Muscle of leg (tissue), 11 donors: ENCODE data around the gene MRPL49. TPM values are rescaled to one million over a fixed set of nuclear protein-coding genes. Genes with fewer than 3 reads are reported as not detected.
"Not testable (repeated sequence)": the region's sequence is repeated elsewhere in the genome, so short reads cannot be mapped to it uniquely, and the experiment has no call there.

Experiments used
- DNase-seq: peaks from one replicate; pipeline ENCODE4 v3.0.0; 2013
- H3K27ac ChIP-seq: one replicate; pipeline ENCODE4 v1.5.1; 2013; ENCODE audit warnings: mild to moderate bottlenecking, low read length, control low read depth
- H3K27me3 ChIP-seq: one replicate; pipeline ENCODE4 v1.6.1; 2013; ENCODE audit warnings: low read length; ENCODE audit not compliant: control insufficient read depth, insufficient read depth
- H3K36me3 ChIP-seq: one replicate; pipeline ENCODE4 v1.6.1; 2013; ENCODE audit warnings: low read length; ENCODE audit not compliant: control insufficient read depth, insufficient read depth
- H3K4me1 ChIP-seq: one replicate; pipeline ENCODE4 v1.6.1; 2013; ENCODE audit warnings: low read length; ENCODE audit not compliant: control insufficient read depth, insufficient read depth
- H3K4me3 ChIP-seq: one replicate; pipeline ENCODE4 v1.5.1; 2013; ENCODE audit warnings: low read length, control low read depth
- H3K9me3 ChIP-seq: replicated peaks from 2 replicates; pipeline ENCODE4 v1.6.1; 2013; ENCODE audit warnings: low read depth, low read length; ENCODE audit not compliant: control insufficient read depth
- WGBS: methylation state at CpG from one replicate; pipeline ENCODE4 v1.1.5; 2013; ENCODE audit warnings: missing lambda C conversion rate; ENCODE audit not compliant: insufficient coverage; 5-methylcytosine and 5-hydroxymethylcytosine counted together
- polyA plus RNA-seq, 8 donors: library from polyadenylated mRNA; unstranded; fragments of 120-200 nt; gene quantifications; one replicate each; pipeline versions ENCODE4 v1.2.1 to v1.2.3, GENCODE V29; 2013; ENCODE audit warnings: inconsistent platforms in 1 of 8, low replicate concordance in 1 of 8; ENCODE audit not compliant: insufficient read length in 8 of 8, insufficient read depth in 1 of 8
- total RNA-seq: library from RNA; stranded (reverse); fragments of 120-200 nt; gene quantifications from one replicate; pipeline ENCODE4 v1.2.4, GENCODE V29; 2013

MRPL49 gene
- total and polyA plus RNA-seq, 9 donors, result 19.5 to 31.1 (median 25.7) TPM

DNA sequence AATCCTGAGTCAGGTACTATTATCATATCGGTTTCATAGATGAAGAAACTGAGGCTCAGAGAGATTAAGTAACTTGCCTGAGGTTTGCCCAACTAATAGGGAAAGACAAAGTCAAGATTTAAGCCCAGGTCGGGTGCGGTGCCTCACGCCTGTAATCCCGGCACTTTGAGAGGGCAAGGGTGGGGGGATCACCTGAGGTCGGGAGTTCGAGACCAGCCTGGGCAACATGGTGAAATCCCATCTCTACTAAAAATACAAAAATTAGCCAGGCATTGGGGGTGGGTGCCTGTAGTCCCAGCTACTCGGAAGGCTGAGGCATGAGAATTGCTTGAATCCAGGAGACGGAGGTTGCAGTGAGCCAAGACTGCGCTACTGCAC lies 28.0 kb downstream of the MRPL49 start:
- not testable (repeated sequence) for H3K36me3 ChIP-seq, H3K4me3 ChIP-seq, H3K9me3 ChIP-seq, DNase-seq, H3K27me3 ChIP-seq
- 49% methylated on average over 3 of the region's 10 CpGs for WGBS
- Histone ChIP-seq H3K27ac (peak overlapping the region; percentile 67), H3K4me1 (peaks cover 14% of the 10 kb centered on the region)

DNA sequence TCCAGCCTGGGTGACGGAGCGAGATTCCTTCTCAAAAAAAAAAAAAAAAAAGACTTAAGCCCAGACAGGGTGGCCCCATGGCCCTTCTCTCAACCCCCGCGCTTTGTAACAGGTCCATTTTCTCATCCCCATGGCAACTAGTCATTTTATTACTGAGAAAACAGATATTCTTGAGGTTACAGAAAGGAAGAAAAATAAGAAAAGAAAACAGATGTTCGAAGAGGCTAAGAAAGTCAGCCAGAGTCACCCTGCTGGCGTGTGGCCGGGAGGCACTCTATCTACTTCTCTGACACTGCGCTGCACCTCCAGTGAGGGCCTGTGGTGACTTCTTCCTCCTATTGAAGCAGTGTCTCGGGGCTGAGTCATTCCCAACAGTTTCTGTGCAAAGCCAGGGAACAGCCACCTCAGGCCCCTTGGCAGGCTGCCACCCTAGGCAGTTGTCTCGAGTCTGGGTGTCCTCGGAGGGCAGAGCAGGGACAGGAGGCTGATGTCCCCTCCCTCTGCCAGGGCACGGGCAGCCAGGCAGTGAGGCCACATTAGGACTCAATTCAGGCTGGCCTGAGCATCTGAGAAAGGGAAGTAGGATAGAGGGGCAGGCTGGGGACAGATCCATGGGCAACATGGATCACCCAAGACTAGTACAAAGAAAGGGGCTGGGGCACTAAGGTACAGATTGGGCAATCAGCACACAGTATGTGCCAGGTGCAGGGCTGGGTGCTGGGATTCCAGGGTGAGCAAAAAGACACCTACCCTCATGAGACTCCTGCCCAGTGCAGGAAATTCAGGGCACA lies 28.6 kb downstream of the MRPL49 start:
- peaks cover 14% of the 10 kb centered on the region for H3K4me1 ChIP-seq
- DNase-seq, result peak; percentile 92
- peaks cover 2% of the 10 kb centered on the region for H3K27me3 ChIP-seq
- peaks cover 4% of the 10 kb centered on the region for H3K9me3 ChIP-seq
- H3K36me3 ChIP-seq, result no peaks in the 10 kb centered on the region
- WGBS, result 6% methylated on average over 10 of the region's 12 CpGs
- H3K27ac ChIP-seq, result peak overlapping the region; percentile 67
- H3K4me3 ChIP-seq, result no peak overlapping the region

DNA sequence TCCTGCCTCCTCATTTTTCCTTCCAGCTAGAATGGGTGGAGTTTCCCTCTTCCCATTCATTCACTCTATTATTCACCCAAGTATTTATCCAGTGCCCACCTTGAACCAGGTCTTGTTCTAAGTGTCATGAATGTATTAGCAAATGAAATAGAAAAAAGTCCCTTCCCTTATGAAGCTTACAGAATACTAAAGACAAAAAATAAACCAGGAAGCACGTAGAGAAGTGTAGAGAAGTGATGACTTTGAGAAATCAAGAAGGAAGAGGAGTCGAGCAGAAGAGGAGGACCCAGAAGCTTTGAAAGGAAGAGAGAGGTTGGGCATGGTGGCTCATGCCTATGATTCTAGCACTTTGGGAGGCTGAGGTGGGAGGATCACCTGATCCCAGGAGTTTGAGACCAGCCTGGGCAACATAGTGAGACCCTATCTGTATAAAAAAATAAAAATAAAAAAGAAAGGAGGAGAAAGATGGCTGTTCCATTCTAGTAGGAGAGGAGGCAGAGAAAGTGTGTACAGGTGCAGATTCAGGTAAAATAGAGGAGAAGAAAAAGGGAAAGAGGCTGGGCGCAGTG lies 29.3 kb downstream of the MRPL49 start:
- Histone ChIP-seq H3K27ac (peak overlapping the region; percentile 67), H3K9me3 (peaks cover 4% of the 10 kb centered on the region), H3K36me3 (no peaks in the 10 kb centered on the region), H3K4me3 (no peak overlapping the region), H3K27me3 (peaks cover 2% of the 10 kb centered on the region), H3K4me1 (peaks cover 14% of the 10 kb centered on the region)
- no peak for DNase-seq
- WGBS, result 56% methylated on average over 3 of the region's 3 CpGs

GRCh38 chr11:65152122-65152521 lies 30.0 kb downstream of the MRPL49 start:
- 53% methylated on average over 2 of the region's 2 CpGs for WGBS
- Histone ChIP-seq H3K4me1 (peaks cover 14% of the 10 kb centered on the region), H3K36me3 (no peaks in the 10 kb centered on the region), H3K27ac (no peak overlapping the region), H3K9me3 (peaks cover 4% of the 10 kb centered on the region), H3K27me3 (peaks cover 2% of the 10 kb centered on the region), H3K4me3 (no peak overlapping the region)
- DNase-seq, result no peak

DNA sequence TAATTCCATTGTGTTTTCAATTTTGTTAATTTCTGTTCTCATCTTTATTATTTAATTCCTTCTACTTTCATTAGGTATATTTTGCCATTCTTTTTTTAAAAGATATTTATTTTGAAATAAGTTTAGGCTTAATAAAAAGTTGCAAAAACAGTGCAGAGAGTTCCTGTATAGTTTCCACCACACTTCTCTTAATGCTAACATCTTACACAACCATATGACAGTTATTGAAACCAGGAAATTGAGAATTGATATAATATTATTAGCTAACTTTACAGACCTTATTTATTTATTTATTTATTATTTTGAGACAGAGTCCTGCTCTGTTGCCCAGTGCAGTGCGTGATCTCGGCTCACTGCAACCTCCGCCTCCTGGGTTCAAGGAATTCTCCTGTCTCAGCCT lies 34.1 kb downstream of the MRPL49 start:
- Histone ChIP-seq H3K27ac (no peak overlapping the region), H3K36me3 (no peaks in the 10 kb centered on the region), H3K27me3 (peaks cover 5% of the 10 kb centered on the region), H3K9me3 (no peaks in the 10 kb centered on the region), H3K4me3 (no peak overlapping the region), H3K4me1 (no peaks in the 10 kb centered on the region)
- no CpG with 5 or more reads among the region's 3 CpGs for whole genome bisulfite sequencing
- no peak for DNase-seq

- WGBS, result 89% methylated on average over 3 of the region's 3 CpGs
- Histone ChIP-seq H3K4me1 (no peaks in the 10 kb centered on the region), H3K9me3 (no peaks in the 10 kb centered on the region), H3K27me3 (peaks cover 5% of the 10 kb centered on the region), H3K4me3 (no peak overlapping the region), H3K36me3 (no peaks in the 10 kb centered on the region), H3K27ac (no peak overlapping the region)
- no peak for DNase-seq
Measured at GRCh38 chr11:65156926-65157325, 34.8 kb downstream of the MRPL49 start.

GRCh38 chr11:65157336-65157735 lies 35.2 kb downstream of the MRPL49 start:
- Histone ChIP-seq H3K36me3 (no peaks in the 10 kb centered on the region), H3K27me3 (peaks cover 5% of the 10 kb centered on the region), H3K4me1 (no peaks in the 10 kb centered on the region), H3K27ac (no peak overlapping the region), H3K9me3 (no peaks in the 10 kb centered on the region), H3K4me3 (no peak overlapping the region)
- WGBS, result 65% methylated on average over 3 of the region's 3 CpGs
- no peak for DNase-seq

- no CpG with 5 or more reads among the region's 5 CpGs for WGBS
- H3K27ac ChIP-seq, result no peak overlapping the region
- H3K27me3 ChIP-seq, result peaks cover 2% of the 10 kb centered on the region
- H3K36me3 ChIP-seq, result no peaks in the 10 kb centered on the region
- H3K4me3 ChIP-seq, result no peak overlapping the region
- DNase-seq, result no peak
- H3K4me1 ChIP-seq, result no peaks in the 10 kb centered on the region
- H3K9me3 ChIP-seq, result no peaks in the 10 kb centered on the region
Measured at GRCh38 chr11:65159012-65159411, 36.9 kb downstream of the MRPL49 start.

GRCh38 chr11:65160643-65161042 lies 38.5 kb downstream of the MRPL49 start:
- H3K4me3 ChIP-seq, result no peak overlapping the region
- no peak for DNase-seq
- peaks cover 2% of the 10 kb centered on the region for H3K27me3 ChIP-seq
- no CpG with 5 or more reads among the region's 3 CpGs for whole genome bisulfite sequencing
- H3K4me1 ChIP-seq, result no peaks in the 10 kb centered on the region
- H3K36me3 ChIP-seq, result no peaks in the 10 kb centered on the region
- H3K9me3 ChIP-seq, result no peaks in the 10 kb centered on the region
- no peak overlapping the region for H3K27ac ChIP-seq

DNA sequence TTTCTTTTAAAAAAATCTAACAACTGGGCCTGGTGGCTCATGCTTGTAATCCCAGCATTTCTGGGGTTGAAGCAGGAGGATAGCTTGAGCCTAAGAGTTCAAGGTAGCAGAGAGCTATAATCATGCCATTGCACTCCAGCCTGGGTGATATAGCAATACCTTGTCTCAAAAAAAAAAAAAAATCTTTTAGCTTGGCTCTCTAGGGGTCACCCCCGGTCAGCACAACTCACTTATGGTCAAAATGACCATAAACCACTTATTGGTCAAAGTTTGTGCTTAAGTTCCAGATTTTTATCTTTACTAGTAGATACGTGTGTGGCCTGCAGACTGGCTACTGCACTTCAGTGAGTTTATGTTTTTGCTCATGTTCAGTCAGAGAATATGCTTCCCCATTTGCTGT lies 41.6 kb downstream of the MRPL49 start:
- no peak overlapping the region for H3K27ac ChIP-seq
- no peak for DNase-seq
- H3K27me3 ChIP-seq, result peaks cover 5% of the 10 kb centered on the region
- H3K4me3 ChIP-seq, result no peak overlapping the region
- no peaks in the 10 kb centered on the region for H3K36me3 ChIP-seq
- no peaks in the 10 kb centered on the region for H3K4me1 ChIP-seq
- no CpG with 5 or more reads among the region's 2 CpGs for WGBS
- no peaks in the 10 kb centered on the region for H3K9me3 ChIP-seq
